Hematopoietic multipotent progenitor cell (in vitro differentiated cells): ENCODE results near the gene TGM6. TPM values are rescaled to one million over a fixed set of nuclear protein-coding genes. Genes with fewer than 3 reads are reported as not detected.

ENCODE experiments used
- DNase-seq, 3 donors: peaks; one replicate each; pipeline ENCODE4 v3.0.0-alpha.2; 2011 to 2015; ENCODE audit warnings: low read depth in 2 of 3, low spot score in 2 of 3
- total RNA-seq: library from RNA; depleted of rRNA; stranded (reverse); fragments of >200 nt; gene quantifications from one replicate; pipeline ENCODE4 v1.2.3, GENCODE V29; 2012

TGM6 gene
- not detected for total RNA-seq

DNA sequence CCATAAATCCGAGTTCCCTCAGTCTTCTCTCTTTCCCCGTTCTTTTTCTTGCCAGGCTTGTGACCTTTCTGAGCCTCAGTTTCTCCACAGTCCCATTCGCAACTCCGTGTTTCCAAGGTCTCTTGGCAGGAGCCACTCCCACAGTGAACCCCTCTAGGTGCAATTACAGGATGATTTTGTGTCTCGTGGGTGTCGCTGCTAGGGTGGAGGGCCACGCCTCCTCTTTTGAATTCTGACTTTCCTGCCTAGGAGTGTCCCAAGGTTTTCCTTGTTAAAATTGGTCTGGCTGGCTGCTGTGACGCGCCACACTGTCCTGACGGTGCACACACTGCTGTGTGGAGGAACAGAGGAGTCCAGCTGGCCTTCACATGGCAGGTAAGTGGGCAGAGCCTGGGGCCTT lies at the start of gene TGM6:
TGM6 (plus strand) TSS at position 301 of the 400 bp plus-strand sequence; CDS start at position 369, 68 bp downstream.
- DNase-seq = no peak

GRCh38 chr20:2331106-2331505 lies 49.6 kb upstream of the TGM6 start:
- no peak for DNase-seq

DNA sequence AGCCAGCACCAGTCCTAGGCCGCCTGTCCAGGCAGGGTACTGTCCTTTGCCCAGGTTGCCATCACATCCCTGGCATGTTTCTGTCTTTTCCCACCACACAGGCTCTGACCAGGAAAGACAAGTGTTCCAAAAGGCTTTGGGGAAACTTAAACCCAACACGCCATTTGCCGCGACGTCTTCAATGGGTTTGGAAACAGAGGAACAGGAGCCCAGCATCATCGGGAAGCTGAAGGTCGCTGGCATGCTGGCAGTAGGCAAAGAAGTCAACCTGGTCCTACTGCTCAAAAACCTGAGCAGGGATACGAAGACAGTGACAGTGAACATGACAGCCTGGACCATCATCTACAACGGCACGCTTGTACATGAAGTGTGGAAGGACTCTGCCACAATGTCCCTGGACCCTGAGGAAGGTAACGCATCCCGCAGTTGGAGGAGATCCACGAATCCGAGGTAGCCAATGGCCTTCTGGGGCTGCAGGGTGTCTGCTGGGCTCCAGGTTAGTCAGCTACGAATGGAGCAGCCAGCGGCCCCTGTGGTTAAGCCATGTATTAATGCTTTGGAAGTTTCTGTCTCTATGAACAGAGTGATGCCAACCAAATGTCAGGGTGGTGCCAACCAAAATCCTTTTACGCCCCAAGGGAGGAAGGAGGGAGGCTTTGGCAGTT lies 48.7 kb upstream of the TGM6 start:
- DNase-seq = no peak

DNA sequence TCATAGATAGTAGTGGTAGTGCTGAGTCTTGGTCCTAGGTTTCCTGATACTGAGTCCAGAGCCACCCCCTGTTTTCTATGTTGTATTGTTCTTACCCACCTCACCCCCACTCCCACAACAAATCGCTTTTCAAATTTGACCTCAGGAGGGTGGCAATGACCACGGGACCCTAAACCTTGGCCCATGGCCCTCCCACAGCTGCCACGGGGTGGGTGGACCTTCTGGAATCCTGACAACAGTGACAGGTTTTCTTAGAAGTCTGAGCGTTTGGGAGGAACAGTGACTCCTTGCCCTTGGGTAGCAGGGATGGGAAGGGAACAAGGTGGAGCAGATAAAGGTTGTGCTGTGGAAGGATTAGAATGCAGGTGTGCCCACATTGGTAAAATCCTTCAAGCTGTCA lies 48.0 kb upstream of the TGM6 start:
- no peak for DNase-seq

DNA sequence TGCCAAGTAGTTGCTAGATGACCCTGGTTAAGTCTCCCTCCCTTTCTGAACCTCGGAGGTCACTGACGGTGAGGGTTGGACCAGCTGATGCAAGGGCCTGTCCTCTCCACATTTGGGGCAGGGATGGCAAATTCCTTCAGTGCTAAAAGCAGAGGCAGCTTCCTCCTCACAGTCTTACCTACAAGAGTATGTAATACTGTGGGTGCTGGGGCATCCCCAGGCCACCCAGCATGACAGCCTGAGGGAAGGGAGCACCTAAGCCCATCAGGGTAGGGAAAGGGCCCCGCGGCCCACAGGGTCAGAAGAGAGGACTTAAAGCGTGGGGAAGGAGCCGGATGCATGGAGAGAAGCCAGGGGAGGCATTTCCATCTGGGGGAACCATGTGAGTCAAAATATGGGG lies 46.9 kb upstream of the TGM6 start:
- no peak for DNase-seq

- no peak for DNase-seq
Measured at GRCh38 chr20:2335096-2335870, 45.4 kb upstream of the TGM6 start.

DNA sequence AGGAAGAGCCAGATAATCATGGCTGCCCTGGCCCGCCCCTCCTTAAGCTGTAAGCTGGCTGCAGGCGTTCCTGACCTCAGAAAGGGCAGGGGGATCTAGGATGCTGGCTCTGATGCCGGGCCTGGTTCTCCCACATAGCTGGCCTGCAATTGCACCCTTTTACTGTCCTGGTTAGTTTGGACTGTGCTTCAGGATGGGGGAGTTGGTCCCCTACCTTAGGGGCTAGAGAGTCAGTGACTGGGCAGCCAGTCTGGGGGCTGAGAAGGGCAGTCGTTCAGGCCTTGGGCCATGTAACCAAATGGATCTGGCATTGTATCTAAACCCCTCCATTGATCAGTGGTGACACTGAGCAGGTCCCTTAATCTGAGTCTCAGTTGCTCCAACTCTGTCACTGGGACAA lies 44.2 kb upstream of the TGM6 start:
- DNase-seq = no peak

DNA sequence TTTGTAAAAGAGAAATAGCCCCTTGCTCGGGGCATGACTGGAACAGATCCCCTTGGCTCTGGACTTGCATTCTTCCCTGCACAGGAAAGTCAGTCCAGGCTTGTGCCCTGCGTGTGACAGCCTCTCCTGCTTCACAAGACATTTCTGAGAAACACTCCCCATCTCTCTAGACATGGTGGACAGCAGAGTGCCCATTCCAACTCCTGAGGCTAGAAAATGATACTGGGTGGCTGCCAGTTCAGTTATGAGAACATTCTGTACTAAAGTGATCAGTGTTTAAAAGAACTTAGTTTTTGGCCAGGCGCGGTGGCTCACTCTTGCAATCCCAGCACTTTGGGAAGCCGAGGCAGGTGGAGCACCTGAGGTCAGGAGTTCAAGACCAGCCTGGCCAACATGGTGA lies 43.6 kb upstream of the TGM6 start:
- DNase-seq = no peak

DNA sequence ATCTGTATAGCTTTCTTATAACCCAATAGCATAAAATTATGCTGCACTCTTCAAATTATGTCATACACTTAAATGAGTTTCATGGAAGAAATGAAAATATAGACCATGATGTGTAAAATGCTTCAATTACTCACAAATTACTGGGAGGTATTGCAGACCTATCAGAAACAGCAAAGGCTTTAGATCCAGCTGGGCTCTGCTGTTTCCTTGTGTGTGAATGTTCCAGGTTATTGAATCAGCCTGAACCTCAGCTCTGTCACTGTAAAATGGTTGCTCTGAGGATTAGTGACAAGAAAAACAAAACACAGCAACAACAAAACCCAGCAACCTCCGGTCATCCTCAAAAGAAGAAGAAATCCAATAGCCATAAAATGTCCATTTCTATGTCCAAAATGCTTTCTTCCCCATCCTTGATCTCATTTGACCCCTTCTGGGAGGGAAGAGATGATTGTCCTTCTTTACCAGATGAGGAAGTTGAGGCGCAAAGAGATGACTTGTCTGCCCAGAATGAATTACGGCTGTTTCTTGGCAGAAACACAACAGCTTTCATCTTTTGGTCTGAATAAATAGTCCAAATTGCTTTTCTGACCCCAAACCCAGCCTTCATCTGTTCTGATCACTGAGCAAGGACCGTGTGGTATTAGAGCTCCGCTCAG lies 42.2 kb upstream of the TGM6 start:
- DNase-seq = peak in 1 of 3 donors; percentile 15

DNA sequence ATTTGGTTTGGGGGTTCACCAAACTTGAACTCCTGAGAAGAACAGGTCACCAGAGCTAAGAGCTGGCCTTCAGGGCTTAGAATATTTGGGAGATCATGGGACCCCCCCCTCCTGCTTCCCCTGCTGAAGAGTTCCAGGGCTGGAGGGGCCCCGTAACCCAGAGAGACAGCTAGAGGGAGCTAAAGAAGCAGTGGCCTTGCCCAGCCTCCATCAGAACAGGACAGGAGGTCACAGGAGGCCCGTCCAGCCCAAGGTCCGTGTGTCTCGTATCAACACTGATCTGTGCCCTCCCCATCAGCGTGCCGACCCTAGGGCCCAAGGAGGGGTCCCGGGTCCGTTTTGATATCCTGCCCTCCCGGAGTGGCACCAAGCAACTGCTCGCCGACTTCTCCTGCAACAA lies 40.6 kb upstream of the TGM6 start:
- DNase-seq = no peak

DNA sequence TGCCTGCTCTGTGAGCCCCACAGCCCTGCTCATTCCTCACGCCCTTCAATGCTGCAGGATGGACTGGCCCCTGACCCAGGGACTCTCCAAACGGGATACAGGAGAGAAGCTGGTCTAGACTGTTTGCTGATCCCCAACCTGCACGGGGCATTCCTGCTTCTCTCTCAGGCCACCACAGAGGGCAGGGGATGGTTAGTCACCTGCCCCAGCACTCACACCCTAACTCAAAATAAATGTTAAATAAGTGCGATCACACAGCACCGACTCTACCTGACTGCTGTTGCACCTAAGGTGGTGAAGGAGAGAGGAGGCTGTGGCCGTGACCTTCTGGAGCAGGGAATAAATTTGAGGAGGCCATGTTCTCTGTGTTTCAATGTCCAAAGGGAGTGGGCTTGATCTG lies 39.9 kb upstream of the TGM6 start:
- no peak for DNase-seq

DNA sequence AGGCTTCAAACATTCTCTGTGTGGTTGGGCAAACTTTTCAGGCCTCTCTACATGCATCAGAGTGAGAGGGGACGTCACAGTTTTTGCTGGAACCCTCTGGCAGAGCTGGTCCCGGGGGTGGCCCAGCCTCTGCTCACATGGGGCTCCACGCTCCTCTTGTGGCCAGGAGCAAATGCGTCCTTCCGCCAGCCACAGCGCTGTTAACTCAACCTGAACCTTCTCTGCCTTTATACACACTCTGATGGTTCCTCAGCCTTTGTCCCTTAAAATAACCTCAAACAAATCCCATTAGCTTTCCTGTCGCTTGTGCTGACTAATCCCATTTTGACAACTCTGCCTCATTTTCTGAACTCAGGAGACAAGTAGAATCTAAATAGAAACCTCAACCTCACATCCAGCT lies 39.4 kb upstream of the TGM6 start:
- DNase-seq = no peak

DNA sequence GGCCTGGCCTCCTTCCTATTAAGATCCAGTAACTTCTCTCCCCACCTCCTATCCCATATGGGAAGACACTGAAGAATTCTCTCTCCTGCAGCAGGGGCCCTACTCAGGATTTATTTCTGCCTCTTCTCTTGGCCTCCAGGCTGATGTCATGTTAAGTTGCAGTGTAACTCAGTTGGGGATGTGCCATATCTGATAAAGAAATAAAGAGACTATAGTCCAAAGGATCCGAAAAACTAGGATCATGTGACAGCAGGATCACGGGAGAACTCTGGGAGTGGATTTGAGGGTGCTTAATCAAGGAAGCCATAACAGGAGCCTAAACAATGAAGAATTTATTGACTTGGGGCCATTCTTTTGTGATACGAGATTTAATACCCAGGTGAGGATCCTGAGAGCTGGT lies 38.5 kb upstream of the TGM6 start:
- no peak for DNase-seq

- no peak for DNase-seq
Measured at GRCh38 chr20:2346188-2346587, 34.5 kb upstream of the TGM6 start.

- no peak for DNase-seq
Measured at GRCh38 chr20:2348336-2348735, 32.4 kb upstream of the TGM6 start.

DNA sequence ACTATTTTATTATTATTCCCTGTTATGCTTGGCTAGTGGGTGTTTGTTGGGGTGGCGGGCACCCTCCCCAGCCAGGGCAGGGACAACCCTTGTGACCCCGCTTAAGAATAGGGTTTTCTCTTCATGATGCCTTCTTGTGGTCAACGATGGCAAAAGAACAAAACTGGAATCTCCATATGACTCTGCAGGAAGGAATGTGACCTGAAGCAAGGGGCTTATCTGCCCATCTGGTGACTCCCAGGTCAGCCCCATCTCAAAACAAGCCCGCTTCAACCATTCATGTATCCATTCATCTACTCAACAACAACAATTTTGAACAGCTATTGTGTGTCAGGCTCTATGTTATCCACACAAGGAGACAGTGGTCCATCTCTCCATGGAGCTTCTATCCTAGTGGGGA lies 30.9 kb upstream of the TGM6 start:
- DNase-seq = no peak

DNA sequence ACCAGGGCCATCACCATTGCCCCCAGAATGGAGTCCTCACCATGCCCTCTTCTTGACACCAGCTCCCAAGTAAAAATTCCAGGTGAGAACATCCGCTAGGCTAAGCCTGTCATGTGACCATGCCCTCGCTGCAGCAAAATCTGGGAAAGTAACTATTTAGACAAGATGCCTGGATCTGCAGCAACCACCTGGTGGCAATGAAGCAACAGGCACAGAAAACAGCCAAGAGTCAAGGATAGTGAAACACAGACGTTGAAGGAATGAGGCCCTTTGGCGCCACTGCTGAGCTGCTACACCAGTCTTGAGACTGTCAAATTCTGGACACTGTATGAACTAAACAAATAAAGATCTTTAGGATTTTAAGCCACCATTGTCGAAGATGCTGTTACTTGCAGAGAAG lies 30.1 kb upstream of the TGM6 start:
- no peak for DNase-seq

DNA sequence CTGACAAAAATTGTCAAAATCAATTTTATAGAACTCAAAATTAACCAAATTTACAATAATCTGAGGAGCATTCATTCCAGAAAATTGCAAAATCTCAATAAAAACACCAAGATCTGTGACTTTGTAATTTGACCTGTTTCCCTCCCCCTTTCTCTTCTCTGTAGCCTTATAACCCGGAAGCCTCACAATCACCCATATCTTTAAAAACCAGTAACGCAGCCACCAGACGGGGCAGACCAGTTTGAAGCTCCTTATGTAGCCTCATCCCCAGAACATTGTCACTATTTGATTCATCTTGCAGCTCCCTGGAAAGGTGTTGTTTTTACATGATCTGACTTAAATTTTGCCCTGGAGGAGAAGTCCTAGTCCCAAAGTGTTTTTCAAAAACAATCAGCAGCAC lies 27.5 kb upstream of the TGM6 start:
- no peak for DNase-seq

DNA sequence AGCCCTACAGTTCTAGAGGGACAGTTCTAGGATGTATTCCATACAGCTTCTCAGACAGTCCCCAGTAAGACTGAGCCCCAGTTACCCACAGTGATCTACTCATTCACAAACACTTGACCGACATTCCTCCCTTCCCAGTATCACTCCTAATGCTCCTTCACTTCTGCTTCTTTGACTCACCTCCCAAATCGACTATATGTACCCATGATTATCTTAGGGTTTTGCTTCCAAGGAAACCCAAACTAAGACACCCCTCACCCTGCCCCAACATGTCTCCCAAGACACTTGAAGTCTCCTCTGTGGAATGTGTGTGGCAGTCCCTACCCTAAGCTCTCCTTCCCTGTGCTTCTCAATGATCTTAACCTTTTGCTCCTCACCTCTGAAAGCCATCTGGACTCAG lies 23.6 kb upstream of the TGM6 start:
- DNase-seq = no peak

DNA sequence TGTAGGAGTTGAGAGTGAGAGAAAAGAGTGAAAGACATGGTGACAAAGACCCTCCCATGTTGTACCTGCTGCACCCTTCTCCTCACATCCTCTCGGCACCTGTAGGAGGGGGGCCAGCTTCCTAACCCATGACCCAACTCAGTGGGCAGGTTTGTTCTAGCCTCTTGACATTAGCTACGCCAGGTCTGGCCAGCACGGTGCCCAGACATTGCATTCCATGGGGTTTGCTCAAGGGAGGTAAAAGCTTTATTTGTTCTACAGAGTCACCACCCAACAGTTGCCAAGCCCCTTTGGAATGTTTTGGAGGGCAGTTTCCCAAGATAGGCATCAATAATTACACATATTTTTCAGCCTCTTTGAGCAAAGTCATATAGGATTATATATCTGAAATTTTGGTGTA lies 22.7 kb upstream of the TGM6 start:
- DNase-seq = no peak

- DNase-seq = no peak
Measured at GRCh38 chr20:2361035-2361593, 19.6 kb upstream of the TGM6 start.

- no peak for DNase-seq
Measured at GRCh38 chr20:2363187-2363586, 17.5 kb upstream of the TGM6 start.
